ENCODE results near the gene EMC9. TPM values are rescaled to one million over a fixed set of nuclear protein-coding genes. Genes with fewer than 3 reads are reported as not detected.

The EMC9 gene
- total and polyA plus RNA-seq, 2 of the 8 experiments (the other 6 are each of a cell fraction or from before 2014, with no cell fraction given): 38.4 to 47.2 TPM

- POLR2A ChIA-PET (ENCODE audit: partially characterized antibody): interaction anchor here (0.8 to 9.3 kb wide), 11 partner anchors 10 to 117 kb away, joined by 3 to 93 read pairs (median 4); partner anchors contain the start of genes CHMP4A, DHRS1, IRF9 and NOP9
- no peak overlapping the region for H2AK5ac ChIP-seq (ENCODE audit: low read depth, low read length)
- WGBS, 2 experiments (ENCODE audit: extremely low coverage in 1 of 2, insufficient coverage in 1 of 2, insufficient read length in 1 of 2, insufficient replicate concordance in 2 of 2, low coverage in 1 of 2, low lambda C conversion rate in 2 of 2, missing lambda C conversion rate in 1 of 2): 94% methylated on average over 14 of the region's 14 CpGs; no CpG with 5 or more reads in 1 of the 2 experiments
Measured at GRCh38 chr14:24182110-24182882, 40.9 kb upstream of the EMC9 start.

More at GRCh38 chr14:24182110-24182882, 40.9 kb upstream of the EMC9 start:
- H3K14ac ChIP-seq (ENCODE audit: insufficient read length): no peak overlapping the region
- H3K79me1 ChIP-seq (ENCODE audit: low read depth, low read length): peaks cover 9% of the 10 kb centered on the region
- peaks cover 27 to 84% (median 69%) of the 10 kb centered on the region in 4 experiments for H3K36me3 ChIP-seq (ENCODE audit: control insufficient read depth in 2 of 4, insufficient read depth in 4 of 4, low read length in 3 of 4)
- H2BK20ac ChIP-seq (ENCODE audit: low read length): no peak overlapping the region
- H4K5ac ChIP-seq (ENCODE audit: insufficient read length, low read depth, low read length): no peak overlapping the region
- no peak for TF ChIP-seq ZNF274 (IDR thresholded peaks at IDR 0.05; ENCODE audit: borderline replicate concordance, extremely low read depth, low read length)
- peak; percentile 18; the same call in 1 of the 2 replicates for TF ChIP-seq POLR2AphosphoS5 (IDR thresholded peaks at IDR 0.05; ENCODE audit: low read depth, low read length)
- TF ChIP-seq POLR2A (IDR thresholded peaks at IDR 0.05; ENCODE audit: control extremely low read depth in 1 of 2, low read depth in 2 of 2, low read length in 2 of 2): peak in 1 of 2 experiments; percentile 46; a peak in 1 of 3 replicates
- H2BK5ac ChIP-seq (ENCODE audit: low read depth, low read length): no peak overlapping the region
- H3K23ac ChIP-seq (ENCODE audit: insufficient read length): no peak overlapping the region
- H3K9me3 ChIP-seq (ENCODE audit: insufficient read depth in 2 of 2, low read depth in 1 of 2, low read length in 1 of 2): no peaks in the 10 kb centered on the region
- no peak overlapping the region for H2BK12ac ChIP-seq (ENCODE audit: low read depth, low read length)
- CTCF ChIA-PET (ENCODE audit: partially characterized antibody): interaction anchor here (1.0 to 1.3 kb wide), 2 partner anchors 11 to 21 kb away, joined by 4 to 5 read pairs; partner anchors contain the start of genes IRF9 and REC8
- H4K20me1 ChIP-seq (replicated peaks in 1 of 2; ENCODE audit: control insufficient read depth in 1 of 2, insufficient read depth in 2 of 2, low read length in 2 of 2): peaks cover 2 to 25% of the 10 kb centered on the region in 2 experiments
- H3K27ac ChIP-seq (ENCODE audit: low read depth, low read length): no peak overlapping the region
- no peak overlapping the region for H3K4me3 ChIP-seq (ENCODE audit: extremely low read depth in 1 of 4, insufficient read depth in 2 of 4, low read depth in 3 of 4, low read length in 4 of 4)
- no peak overlapping the region for H3K18ac ChIP-seq (ENCODE audit: extremely low read depth, low read length)
- H4K8ac ChIP-seq (ENCODE audit: extremely low read depth, insufficient read depth, low read length): no peak overlapping the region; the same call in 1 of the 2 replicates
- no peaks in the 10 kb centered on the region for H3K27me3 ChIP-seq (replicated peaks in 1 of 4; ENCODE audit: control insufficient read depth in 3 of 4, extremely low read depth in 1 of 4, insufficient read depth in 3 of 4, low read length in 3 of 4)
- H3K79me2 ChIP-seq (ENCODE audit: control insufficient read depth in 1 of 2, insufficient read depth in 2 of 2, low read length in 2 of 2): peaks cover 0 to 6% of the 10 kb centered on the region in 2 experiments; a peak in 1 of 4 replicates
- no peaks in the 10 kb centered on the region for H3K4me1 ChIP-seq (replicated peaks in 1 of 4; ENCODE audit: control insufficient read depth in 3 of 4, insufficient read depth in 4 of 4, low read length in 3 of 4)
- no peak overlapping the region for H3K56ac ChIP-seq (replicated peaks; ENCODE audit: insufficient read length, low read depth, low read length)
- H2AFZ ChIP-seq (ENCODE audit: low read length): no peak overlapping the region
- no peaks in the 10 kb centered on the region for H3K23me2 ChIP-seq (ENCODE audit: low read depth, low read length)
- no peak overlapping the region for H3K4ac ChIP-seq (replicated peaks; ENCODE audit: insufficient read length, low read depth, low read length)
- FAIRE-seq (no peak), DNase-seq (ENCODE audit: low read depth in 1 of 2, low spot score in 2 of 2) (no peak)
- no peak overlapping the region for H4K91ac ChIP-seq (replicated peaks; ENCODE audit: insufficient read length, low read length)
- no peak overlapping the region for H2BK120ac ChIP-seq (replicated peaks; ENCODE audit: low read depth, low read length)
- no peak overlapping the region for H3K4me2 ChIP-seq (ENCODE audit: insufficient read depth in 1 of 2, low read depth in 2 of 2, low read length in 2 of 2)
- H2BK15ac ChIP-seq (ENCODE audit: low read length): no peak overlapping the region
- H3K9ac ChIP-seq (replicated peaks in 1 of 4; ENCODE audit: extremely low read depth in 1 of 4, low read depth in 3 of 4, low read length in 3 of 4): no peak overlapping the region

All from H1 (cell line).